ENCODE measurements around the gene SLC40A1. TPM values are rescaled to one million over a fixed set of nuclear protein-coding genes. Genes with fewer than 3 reads are reported as not detected.

The SLC40A1 gene
- total RNA-seq, 4 donors from 2014 or later, result 5.4 to 34.1 (median 19.1) TPM

DNA sequence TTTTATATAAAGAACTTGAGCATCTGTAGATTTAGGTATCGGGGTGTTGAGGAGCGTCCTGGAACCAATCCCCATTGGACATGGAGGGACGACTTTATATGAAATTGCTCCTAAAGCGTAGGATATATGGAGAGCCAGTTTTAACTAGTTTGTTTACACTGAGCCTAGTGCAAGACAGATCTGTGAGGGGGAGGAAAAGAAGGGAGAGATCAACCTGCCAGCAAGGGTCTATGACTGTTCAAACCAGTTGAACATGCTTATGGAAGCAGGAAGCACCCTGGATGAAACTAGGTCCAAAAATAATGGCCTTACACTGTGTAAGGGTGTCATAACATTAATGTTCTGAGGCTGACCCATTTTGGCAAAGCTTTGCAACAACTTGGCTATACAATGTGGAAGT, 34.0 kb upstream of the SLC40A1 start:
- peak overlapping the region in 1 of 4 donors; percentile 47 for H3K27ac ChIP-seq
- TF ChIP-seq, protein P1, sequence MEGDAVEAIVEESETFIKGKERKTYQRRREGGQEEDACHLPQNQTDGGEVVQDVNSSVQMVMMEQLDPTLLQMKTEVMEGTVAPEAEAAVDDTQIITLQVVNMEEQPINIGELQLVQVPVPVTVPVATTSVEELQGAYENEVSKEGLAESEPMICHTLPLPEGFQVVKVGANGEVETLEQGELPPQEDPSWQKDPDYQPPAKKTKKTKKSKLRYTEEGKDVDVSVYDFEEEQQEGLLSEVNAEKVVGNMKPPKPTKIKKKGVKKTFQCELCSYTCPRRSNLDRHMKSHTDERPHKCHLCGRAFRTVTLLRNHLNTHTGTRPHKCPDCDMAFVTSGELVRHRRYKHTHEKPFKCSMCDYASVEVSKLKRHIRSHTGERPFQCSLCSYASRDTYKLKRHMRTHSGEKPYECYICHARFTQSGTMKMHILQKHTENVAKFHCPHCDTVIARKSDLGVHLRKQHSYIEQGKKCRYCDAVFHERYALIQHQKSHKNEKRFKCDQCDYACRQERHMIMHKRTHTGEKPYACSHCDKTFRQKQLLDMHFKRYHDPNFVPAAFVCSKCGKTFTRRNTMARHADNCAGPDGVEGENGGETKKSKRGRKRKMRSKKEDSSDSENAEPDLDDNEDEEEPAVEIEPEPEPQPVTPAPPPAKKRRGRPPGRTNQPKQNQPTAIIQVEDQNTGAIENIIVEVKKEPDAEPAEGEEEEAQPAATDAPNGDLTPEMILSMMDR (IDR thresholded peaks at IDR 0.05), result no peak
- no peak for TF ChIP-seq POLR2A (IDR thresholded peaks at IDR 0.05)
- intact Hi-C loops (cut with DNase I), result no loop called here
- whole genome bisulfite sequencing, 2 donors, result 46 to 71% methylated on average over 4 of the region's 4 CpGs
- peaks cover 9 to 37% (median 15%) of the 10 kb centered on the region in 3 donors for H3K4me1 ChIP-seq
- H3K36me3 ChIP-seq, result no peaks in the 10 kb centered on the region
- H3K9me3 ChIP-seq, result no peaks in the 10 kb centered on the region
- DNase-seq, result no peak
- H3K4me3 ChIP-seq, result no peak overlapping the region
- no peaks in the 10 kb centered on the region for H3K27me3 ChIP-seq

DNA sequence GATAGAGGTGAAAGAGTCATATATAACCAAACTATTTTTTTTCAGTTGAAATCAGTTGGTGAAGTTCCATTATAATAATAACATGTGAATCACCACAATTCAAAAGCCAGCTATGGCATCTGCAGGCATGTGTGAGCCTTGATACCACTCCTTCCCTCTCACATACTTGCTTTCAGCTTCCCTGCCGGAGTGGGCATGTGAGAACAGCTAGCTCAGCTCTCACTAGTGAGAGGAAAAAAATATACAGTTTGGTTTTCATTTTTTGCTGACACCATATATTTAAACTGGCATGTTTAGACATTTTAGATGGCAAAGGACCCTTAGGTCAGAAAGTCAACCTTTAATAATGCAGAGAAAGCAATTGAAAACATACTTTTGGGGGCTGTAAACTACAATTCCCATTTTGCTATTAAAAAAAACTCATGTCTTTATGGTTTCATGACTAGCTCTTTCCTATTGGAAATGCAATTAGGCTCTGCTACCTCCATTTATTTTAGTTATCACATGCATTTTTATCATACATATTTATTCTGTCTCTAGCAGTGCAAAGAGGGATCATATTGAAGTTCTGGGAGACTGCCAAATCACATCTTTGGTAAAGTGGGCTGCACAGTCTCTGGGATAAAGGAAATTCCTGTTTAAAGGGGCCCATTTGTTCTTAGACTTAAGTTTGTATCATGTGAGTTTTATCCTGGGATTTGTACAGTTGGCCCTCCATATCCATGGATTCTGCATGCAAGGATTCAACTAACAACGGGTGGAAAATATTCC, 33.2 kb upstream of the SLC40A1 start:
- Histone ChIP-seq H3K9me3 (no peaks in the 10 kb centered on the region), H3K27ac (peak overlapping the region in 3 of 4 donors; percentile 51 to 79 (median 58)), H3K36me3 (no peaks in the 10 kb centered on the region), H3K27me3 (no peaks in the 10 kb centered on the region), H3K4me3 (peak overlapping the region; percentile 6 to 52 (median 20)), H3K4me1 (peaks cover 9 to 40% (median 15%) of the 10 kb centered on the region in 3 donors)
- intact Hi-C loops (cut with DNase I), result no loop called here
- WGBS, 2 donors, result 29 to 31% methylated on average over 2 of the region's 2 CpGs
- TF ChIP-seq, protein P1 (IDR thresholded peaks at IDR 0.05), result no peak
- TF ChIP-seq POLR2A (IDR thresholded peaks at IDR 0.05), result no peak
- DNase-seq, result no peak

DNA sequence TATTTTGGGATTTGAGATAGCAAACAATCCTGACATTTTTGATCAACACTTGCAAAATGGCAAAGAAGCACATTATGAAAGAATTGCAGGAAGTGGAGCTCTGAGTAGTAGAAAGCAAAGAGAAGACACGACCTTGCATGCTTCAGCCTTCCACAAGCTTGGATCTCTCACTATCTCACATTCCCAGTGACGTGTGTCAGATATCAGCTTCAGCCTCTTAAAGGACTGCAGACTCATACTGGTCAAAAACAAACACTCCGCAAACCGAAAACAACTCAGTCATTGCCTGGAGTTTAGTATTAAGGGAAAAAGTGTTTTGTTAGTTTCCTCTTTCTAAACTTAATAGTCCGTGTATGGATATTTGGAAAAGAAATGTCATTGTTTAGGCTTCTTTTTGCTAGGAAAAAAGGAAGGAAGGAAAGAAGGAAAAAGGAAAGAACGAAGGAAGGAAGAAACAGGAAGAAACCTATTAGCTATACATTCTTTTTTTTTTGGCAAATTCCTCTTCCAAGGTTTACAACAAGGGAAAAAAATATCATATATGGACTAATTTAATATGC, 32.6 kb upstream of the SLC40A1 start:
- DNase-seq, result no peak
- H3K4me3 ChIP-seq, result peak overlapping the region; percentile 6 to 52 (median 20)
- H3K4me1 ChIP-seq, result peaks cover 9 to 40% (median 15%) of the 10 kb centered on the region in 3 donors
- intact Hi-C loops (cut with DNase I), result no loop called here
- no peaks in the 10 kb centered on the region for H3K27me3 ChIP-seq
- no peaks in the 10 kb centered on the region for H3K9me3 ChIP-seq
- H3K36me3 ChIP-seq, result no peaks in the 10 kb centered on the region
- WGBS, 2 donors, result 10 to 13% methylated on average over 6 of the region's 6 CpGs
- TF ChIP-seq POLR2A (IDR thresholded peaks at IDR 0.05), result no peak
- TF ChIP-seq, protein P1 (IDR thresholded peaks at IDR 0.05), result no peak
- H3K27ac ChIP-seq, result peak overlapping the region in 3 of 4 donors; percentile 51 to 79 (median 58)

DNA sequence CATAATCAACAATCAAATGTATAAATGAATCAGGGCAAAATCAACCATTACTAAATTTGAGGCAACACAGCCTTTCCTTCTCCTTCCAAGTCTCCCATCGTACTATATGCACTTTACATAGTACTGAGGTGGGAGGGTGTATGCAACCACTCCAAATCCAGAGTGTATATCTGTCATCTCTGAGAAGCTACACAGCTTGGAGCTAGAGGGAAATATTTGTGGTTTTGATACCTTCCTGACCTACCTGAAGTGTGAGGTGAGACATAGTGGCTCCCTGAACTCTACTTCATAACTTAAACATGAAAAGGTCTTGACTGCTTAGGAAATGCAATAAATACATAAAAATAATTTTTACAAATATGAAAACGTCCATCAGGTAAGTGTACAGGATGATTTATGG, 30.1 kb upstream of the SLC40A1 start:
- Histone ChIP-seq H3K4me3 (no peak overlapping the region), H3K4me1 (peaks cover 9 to 40% (median 15%) of the 10 kb centered on the region in 3 donors), H3K36me3 (no peaks in the 10 kb centered on the region), H3K27me3 (no peaks in the 10 kb centered on the region), H3K9me3 (no peaks in the 10 kb centered on the region), H3K27ac (no peak overlapping the region)
- no peak for DNase-seq
- intact Hi-C loops (cut with DNase I), result no loop called here
- no peak for TF ChIP-seq POLR2A (IDR thresholded peaks at IDR 0.05)
- TF ChIP-seq, protein P1 (IDR thresholded peaks at IDR 0.05), result no peak
- 82 to 85% methylated on average over 2 of the region's 2 CpGs for WGBS, 2 donors

DNA sequence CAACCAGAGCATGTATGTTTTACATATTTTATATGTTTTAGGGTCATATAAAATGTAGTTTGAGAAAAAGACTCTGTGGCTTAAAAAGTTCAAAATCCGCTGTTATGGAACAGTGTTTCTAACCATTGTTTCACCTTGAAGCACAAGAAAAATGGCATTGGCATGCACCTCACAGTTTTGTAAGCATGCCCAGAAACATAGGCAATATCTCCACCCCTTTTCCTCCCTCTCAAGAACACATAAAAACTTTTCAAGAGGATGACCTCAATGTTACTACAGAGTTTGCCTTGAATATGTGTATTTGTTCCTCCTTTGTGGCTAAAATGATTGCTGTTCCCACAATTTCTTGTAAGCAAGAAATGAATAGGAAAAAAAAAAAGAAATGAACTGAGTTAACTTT, 29.3 kb upstream of the SLC40A1 start:
- H3K27ac ChIP-seq, result no peak overlapping the region
- WGBS, 2 donors, result 65 to 82% methylated on average over 1 of the region's 1 CpG

More for the DNA sequence above, 29.3 kb upstream of the SLC40A1 start:
- TF ChIP-seq, protein P1 (IDR thresholded peaks at IDR 0.05), result no peak
- TF ChIP-seq POLR2A (IDR thresholded peaks at IDR 0.05), result no peak
- Histone ChIP-seq H3K36me3 (no peaks in the 10 kb centered on the region), H3K9me3 (no peaks in the 10 kb centered on the region), H3K4me3 (no peak overlapping the region), H3K27me3 (no peaks in the 10 kb centered on the region), H3K4me1 (peaks cover 9 to 36% (median 15%) of the 10 kb centered on the region in 3 donors)
- intact Hi-C loops (cut with DNase I), result no loop called here
- DNase-seq, result no peak
